Type B pancreatic cell (in vitro differentiated cells): ENCODE measurements around the gene TBL3. TPM values are rescaled to one million over a fixed set of nuclear protein-coding genes. Genes with fewer than 3 reads are reported as not detected.
"Not testable (repeated sequence)": the region's sequence is repeated elsewhere in the genome, so short reads cannot be mapped to it uniquely, and the experiment has no call there.

Source experiments
- DNase-seq: peaks from one replicate; pipeline ENCODE4 v3.0.0; 2021; ENCODE audit warnings: mixed read lengths; ENCODE audit not compliant: unreplicated experiment; ENCODE audit errors: extremely low spot score
- H3K27ac Mint-ChIP-seq: 2 replicates; pipeline ENCODE4 v1.8.0; 2021; ENCODE audit warnings: mild to moderate bottlenecking, mixed read lengths
- H3K27me3 Mint-ChIP-seq: 2 replicates; pipeline ENCODE4 v1.8.0; 2021; ENCODE audit warnings: mixed read lengths
- H3K36me3 Mint-ChIP-seq: 2 replicates; pipeline ENCODE4 v1.8.0; 2021; ENCODE audit warnings: mixed read lengths
- H3K4me1 Mint-ChIP-seq: one replicate; pipeline ENCODE4 v1.8.0; 2021; ENCODE audit warnings: mixed read lengths; ENCODE audit not compliant: unreplicated experiment
- H3K4me3 Mint-ChIP-seq: 2 replicates; pipeline ENCODE4 v1.8.0; 2021; ENCODE audit warnings: mild to moderate bottlenecking, mixed read lengths
- H3K9me3 Mint-ChIP-seq: 2 replicates; pipeline ENCODE4 v1.8.0; 2021; ENCODE audit warnings: mixed read lengths
- total RNA-seq: library from RNA; stranded (reverse); gene quantifications from 2 replicates; pipeline ENCODE4 v1.2.1, GENCODE V29; 2021; ENCODE audit warnings: low replicate concordance
- TF ChIP-seq, protein P1 (sequence below): fragments of 200-600 bp; sonication (generic); conservative IDR thresholded peaks from 2 replicates; pipeline ENCODE4 v1.5.0; 2021; ENCODE audit warnings: antibody characterized with exemption, mild to moderate bottlenecking

TBL3 gene
- total RNA-seq, 1 donor from 2014 or later = 37.0 TPM

DNA sequence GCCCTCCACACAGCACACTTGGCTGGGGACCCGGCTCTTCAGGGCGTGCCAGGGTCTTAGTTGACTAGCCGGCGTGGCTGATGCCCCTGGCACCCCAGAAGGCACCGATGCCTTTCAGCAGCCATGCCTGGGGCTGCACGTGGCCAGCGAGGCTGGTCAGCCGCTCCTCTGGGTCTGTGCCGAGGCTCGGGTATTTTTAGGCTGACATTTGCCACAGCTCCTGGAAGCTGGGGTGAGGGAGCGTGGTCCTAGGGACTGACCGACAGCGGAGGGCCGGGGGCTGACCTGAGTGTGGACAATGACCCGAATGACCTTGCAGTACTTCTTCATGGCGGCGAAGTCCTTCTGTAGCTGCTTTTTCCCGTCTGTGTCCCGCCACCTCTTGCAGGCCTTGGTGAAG is 21.3 kb upstream of the TBL3 start:
- no peaks in the 10 kb centered on the region for H3K27me3 Mint-ChIP-seq
- H3K27ac Mint-ChIP-seq = no peak overlapping the region
- H3K4me3 Mint-ChIP-seq = no peak overlapping the region
- no peaks in the 10 kb centered on the region for H3K36me3 Mint-ChIP-seq
- H3K4me1 Mint-ChIP-seq = no peaks in the 10 kb centered on the region
- H3K9me3 Mint-ChIP-seq = no peaks in the 10 kb centered on the region
- no peak for DNase-seq
- TF ChIP-seq, protein P1, sequence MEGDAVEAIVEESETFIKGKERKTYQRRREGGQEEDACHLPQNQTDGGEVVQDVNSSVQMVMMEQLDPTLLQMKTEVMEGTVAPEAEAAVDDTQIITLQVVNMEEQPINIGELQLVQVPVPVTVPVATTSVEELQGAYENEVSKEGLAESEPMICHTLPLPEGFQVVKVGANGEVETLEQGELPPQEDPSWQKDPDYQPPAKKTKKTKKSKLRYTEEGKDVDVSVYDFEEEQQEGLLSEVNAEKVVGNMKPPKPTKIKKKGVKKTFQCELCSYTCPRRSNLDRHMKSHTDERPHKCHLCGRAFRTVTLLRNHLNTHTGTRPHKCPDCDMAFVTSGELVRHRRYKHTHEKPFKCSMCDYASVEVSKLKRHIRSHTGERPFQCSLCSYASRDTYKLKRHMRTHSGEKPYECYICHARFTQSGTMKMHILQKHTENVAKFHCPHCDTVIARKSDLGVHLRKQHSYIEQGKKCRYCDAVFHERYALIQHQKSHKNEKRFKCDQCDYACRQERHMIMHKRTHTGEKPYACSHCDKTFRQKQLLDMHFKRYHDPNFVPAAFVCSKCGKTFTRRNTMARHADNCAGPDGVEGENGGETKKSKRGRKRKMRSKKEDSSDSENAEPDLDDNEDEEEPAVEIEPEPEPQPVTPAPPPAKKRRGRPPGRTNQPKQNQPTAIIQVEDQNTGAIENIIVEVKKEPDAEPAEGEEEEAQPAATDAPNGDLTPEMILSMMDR = no peak

DNA sequence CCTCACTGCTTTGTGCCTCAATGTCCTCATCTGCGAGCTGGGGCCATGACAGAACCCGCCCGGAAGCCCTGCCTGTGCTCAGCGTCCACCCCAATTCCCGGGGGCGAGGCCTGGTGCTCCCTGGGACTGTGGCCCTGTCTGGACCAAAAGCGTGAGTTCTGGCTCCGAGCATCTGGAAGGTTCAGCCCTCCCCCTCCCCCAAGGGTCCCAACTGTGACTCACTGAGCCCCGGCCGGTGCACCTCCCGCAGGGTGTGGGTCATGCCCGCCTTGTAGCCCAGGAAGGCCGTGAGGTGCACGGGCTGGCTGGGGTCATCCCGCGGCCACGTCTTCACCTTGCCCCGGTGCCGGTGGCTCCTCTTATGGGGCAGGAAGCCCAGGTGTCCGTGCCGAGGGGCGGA is 18.1 kb upstream of the TBL3 start:
- DNase-seq = no peak
- Mint-ChIP-seq H3K4me1 (no peaks in the 10 kb centered on the region), H3K9me3 (no peaks in the 10 kb centered on the region), H3K4me3 (no peak overlapping the region), H3K27ac (no peak overlapping the region), H3K36me3 (no peaks in the 10 kb centered on the region), H3K27me3 (no peaks in the 10 kb centered on the region)
- TF ChIP-seq, protein P1 = no peak

- not testable (repeated sequence) for H3K27ac Mint-ChIP-seq, H3K4me3 Mint-ChIP-seq, DNase-seq, H3K9me3 Mint-ChIP-seq, H3K36me3 Mint-ChIP-seq, H3K27me3 Mint-ChIP-seq
- peaks cover 12% of the 10 kb centered on the region for H3K4me1 Mint-ChIP-seq
These were observed 14.3 kb upstream of the TBL3 start for GRCh38 chr16:1957434-1958142.

- not testable (repeated sequence) for H3K27ac Mint-ChIP-seq
- H3K4me1 Mint-ChIP-seq = peaks cover 12% of the 10 kb centered on the region
These were observed 13.7 kb upstream of the TBL3 start for GRCh38 chr16:1958143-1958491.

DNA sequence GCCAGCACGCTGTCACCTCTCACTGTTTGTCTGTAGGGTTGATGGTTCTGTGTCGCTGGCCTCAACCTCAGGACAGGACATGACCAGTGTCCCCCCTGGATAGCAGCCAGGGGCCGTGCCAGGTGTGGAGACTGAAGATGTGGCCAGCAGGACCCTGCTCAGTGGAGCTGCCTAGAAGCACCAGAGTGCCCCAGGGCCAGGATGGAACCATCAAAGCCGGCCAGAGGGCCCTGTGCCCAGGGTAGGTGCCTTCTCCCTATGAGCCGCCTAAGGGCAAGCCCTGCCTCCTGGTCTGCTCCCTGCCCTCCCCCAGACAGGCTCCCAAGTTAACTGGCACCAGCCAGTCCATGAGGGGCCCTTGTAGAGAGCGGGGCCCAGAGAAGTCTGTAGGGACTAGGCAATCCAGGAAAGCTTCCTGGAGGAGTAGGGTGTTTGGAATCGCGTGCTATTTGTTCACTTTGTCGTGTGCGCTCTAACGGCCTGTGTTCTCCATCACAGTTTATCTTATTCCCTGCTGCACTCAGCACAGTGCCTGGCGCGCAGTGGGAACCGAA is 13.1 kb upstream of the TBL3 start:
- TF ChIP-seq, protein P1 = no peak
- H3K36me3 Mint-ChIP-seq = peaks cover 9% of the 10 kb centered on the region
- peaks cover 17% of the 10 kb centered on the region for H3K4me1 Mint-ChIP-seq
- no peaks in the 10 kb centered on the region for H3K9me3 Mint-ChIP-seq
- no peak overlapping the region for H3K27ac Mint-ChIP-seq
- H3K27me3 Mint-ChIP-seq = no peaks in the 10 kb centered on the region
- no peak for DNase-seq
- peak overlapping the region; percentile 96 for H3K4me3 Mint-ChIP-seq

More at GRCh38 chr16:1958143-1958491, 13.7 kb upstream of the TBL3 start:
- H3K9me3 Mint-ChIP-seq, H3K4me3 Mint-ChIP-seq, H3K36me3 Mint-ChIP-seq, H3K27me3 Mint-ChIP-seq, DNase-seq: not testable (repeated sequence)

GRCh38 chr16:1959269-1960039 is 12.4 kb upstream of the TBL3 start, which contains the start of gene NDUFB10:
TSS of gene NDUFB10 (plus strand) at chr16:1959538. CDS start at chr16:1959625, 87 bp downstream.
- Mint-ChIP-seq H3K27me3 (no peaks in the 10 kb centered on the region), H3K4me1 (peaks cover 21% of the 10 kb centered on the region), H3K9me3 (no peaks in the 10 kb centered on the region), H3K4me3 (peak within 1 kb of the TSS; percentile 96), H3K27ac (peak within 1 kb of the TSS; percentile 89), H3K36me3 (peaks cover 13% of the 10 kb centered on the region)
- TF ChIP-seq, protein P1 = peak; percentile 64
- peak; percentile 94 for DNase-seq
